HL-60/S4 treated with phorbol 12-myristate 13-acetate at 8.2 ng/mL for 4 days and 3 days (cell line): ENCODE results near the gene GPRC5B.

Source experiments
- in situ Hi-C: fragments of 300-500 bp; cut with MboI; formaldehyde crosslinking; loops from 2 replicates; pipeline ENCODE4 v1.15.0; 2022; ENCODE audit warnings: low sequenced_read_pairs

The GPRC5B gene

DNA sequence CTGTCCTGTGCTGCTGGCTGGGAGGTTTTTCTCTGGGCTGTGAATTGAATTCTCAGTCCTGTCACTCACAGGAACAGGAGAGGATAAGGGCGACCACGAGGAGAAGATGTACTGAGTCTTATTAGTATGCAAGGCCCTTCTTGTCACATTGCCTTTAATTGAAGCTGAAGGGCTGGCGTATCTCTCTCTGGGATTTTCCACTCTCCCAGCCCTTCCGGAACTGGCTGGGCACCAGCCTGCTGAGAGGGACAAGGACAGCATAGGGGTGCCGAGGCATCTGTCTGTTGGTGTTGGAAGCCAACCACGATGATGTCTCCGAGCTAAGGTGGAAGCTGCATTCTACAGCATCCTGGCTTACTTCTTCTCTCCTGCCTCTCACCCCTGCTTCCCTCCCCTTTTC lies 33.2 kb downstream of the GPRC5B start:
- in situ Hi-C loops: no loop called here

DNA sequence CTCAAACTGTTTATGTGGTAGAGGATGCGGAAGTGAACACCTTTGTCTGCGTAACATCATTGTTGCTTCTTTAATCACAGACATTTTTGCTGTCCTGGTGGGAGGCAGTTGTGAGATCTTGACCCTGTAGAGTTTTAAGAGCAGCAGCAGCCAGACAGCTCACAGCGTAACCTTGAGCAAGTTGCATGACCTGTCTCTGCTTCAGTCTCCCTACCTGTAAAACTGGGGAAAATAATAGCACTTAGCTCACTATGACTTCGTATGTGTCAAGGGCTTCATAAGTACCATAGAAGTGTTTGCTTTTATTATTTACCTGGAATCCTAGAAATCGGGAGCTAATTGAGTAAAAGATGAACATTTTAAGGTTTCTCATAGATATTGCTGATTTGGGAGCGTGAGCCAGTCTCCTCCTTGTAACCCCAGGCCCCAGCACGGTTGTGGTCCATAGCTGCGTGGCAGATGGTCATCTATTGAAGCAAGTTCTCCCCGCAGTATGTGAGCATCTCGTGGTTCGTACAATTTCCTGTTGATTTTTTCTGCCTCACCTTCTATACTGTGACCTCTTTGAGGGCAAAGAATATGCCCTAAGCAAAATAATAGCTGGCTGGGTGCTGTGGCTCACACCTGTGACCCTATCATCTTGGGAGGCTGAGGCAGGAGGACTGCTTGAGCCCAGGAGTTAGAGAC lies 34.4 kb downstream of the GPRC5B start:
- in situ Hi-C loops: no loop called here

DNA sequence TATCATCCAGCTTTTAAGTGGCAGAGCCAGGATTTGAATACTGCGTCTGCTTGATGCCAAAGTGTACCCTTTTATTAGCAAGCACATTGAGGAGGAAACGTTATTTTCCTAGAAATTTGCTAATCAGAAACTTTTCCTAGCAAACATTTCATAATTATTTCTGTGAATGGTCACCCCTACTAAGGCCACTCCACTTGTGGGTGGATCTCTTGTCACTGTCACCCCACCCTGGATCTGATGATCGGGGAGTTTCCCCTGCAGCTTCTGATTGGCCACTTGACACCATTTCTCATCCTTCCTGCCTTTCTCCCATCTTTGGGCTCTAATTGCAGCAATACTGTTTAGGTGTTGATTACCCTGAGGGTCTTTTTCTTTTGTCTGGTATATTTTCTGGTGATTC lies 35.9 kb downstream of the GPRC5B start:
- in situ Hi-C loops: no loop called here

DNA sequence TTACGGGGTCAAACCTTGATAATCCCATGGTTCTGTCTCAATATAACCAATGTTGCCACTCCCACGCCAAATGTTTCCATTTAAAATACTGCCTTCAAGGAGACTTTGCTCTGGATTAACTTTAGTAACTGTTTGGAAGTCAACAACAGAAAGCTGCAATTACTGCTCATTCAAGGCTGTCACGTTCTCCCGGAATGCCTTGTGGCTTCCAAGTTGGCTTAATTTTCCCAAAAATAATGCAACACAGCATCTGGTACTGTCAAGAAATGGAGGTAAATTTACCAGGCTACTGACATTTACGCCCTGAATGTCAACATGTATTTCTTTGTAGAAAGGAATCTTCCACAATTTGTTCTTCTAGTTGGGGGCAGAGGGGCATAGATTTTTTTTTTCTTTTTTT lies 38.2 kb downstream of the GPRC5B start:
- in situ Hi-C loops: no loop called here

DNA sequence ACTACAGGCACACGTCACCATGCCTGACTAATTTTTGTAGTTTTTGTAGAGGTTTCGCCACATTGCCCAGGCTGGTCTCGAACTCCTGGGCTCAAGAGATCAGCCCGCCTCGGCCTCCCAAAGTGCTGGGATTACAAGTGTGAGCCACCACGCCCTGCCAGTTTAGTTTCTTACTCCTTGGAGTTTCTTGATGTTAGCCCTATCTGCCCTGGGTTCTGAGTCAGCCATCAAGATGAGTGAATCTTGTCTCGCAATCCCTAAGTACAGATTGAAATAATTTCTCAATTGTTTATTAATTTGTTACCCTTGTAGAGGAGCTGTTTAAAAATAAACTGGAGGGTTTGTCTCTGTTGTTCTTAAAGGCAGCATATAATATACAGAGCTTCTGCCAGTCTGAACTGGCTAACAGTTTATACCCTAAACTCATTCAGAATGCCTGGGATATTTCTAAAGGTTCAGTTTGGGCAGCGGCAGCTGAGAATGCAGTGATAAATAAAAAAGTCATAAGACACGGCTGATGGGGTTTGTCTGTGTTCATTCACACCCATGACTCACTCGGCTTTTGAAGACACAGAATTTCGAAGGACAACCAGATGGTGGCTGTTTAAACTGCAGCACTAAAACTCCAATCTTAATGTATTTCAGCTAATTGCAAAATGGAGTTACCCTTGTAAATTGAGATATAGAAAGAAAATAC lies 39.6 kb downstream of the GPRC5B start:
- in situ Hi-C loops: no loop called here

DNA sequence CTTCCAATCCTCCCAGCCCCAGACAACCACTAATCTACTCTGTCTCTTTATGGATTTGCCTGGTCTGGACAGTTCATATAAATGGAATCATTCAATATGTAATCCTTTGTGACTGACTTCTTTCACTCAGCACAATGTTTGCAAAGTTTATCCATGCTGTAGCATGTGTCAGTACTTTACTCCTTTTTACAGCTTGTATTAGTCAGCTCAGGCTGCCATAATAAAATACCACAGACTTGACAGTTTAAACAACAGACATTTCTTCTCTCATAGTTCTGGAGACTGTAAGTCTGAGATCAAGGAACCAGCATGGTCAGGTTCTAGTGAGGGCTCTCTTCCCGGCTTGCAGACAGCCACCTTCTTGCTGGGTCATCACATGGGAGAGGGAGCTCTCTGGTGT lies 41.3 kb downstream of the GPRC5B start:
- in situ Hi-C loops: no loop called here

DNA sequence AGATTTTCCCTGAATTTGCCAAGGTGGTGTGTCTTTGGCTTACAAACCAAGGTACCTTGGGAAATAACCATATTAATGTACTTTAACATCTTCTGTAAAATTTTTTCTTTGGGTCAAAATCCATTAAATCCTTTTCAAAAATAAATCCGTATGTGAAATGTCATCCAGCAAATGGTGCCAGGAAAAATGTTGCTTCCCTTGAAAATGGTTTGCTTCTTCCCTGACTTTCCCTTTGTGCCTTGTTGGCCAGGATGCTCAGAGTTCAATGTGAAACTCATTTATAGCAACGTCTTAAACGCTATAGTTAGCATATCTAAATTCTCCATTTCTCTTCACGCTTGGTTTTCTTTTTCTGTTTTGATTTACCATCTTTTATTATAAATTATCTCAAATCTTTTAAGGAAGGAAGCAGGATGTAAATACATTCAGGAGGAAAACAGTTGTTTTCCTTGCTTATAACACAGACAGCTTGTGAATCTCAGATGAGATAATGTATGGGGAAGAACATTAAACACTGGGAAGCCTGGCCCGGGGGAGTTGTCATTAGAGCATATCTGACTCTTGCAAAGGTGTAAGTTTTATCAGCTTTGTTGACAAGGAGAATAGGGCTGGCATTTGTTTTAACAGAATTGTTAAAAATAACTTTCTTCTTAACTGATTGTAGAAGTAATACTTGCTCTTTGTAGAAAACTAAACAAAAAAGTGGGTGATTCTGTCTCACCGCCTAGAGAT lies 42.1 kb downstream of the GPRC5B start:
- in situ Hi-C loops: no loop called here

DNA sequence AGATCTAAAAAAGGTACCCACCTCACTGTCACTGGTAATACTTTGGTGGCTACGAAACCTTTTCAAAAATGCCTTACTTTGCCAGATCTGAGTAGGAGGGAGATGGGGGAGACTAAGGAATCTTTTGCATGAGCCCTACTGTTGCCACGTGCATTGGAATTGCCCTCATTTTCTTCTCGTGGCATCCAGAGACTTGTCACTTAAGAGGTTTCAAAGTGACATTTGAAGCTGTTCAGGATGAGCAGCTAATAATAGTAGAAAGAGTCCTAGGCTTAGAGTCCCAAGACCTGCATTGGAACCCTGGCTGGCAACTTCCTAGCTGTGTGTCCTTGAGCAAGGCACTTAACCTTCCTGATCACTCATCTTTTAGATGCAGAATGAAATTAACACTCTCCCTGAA lies 43.5 kb downstream of the GPRC5B start:
- in situ Hi-C loops: no loop called here

DNA sequence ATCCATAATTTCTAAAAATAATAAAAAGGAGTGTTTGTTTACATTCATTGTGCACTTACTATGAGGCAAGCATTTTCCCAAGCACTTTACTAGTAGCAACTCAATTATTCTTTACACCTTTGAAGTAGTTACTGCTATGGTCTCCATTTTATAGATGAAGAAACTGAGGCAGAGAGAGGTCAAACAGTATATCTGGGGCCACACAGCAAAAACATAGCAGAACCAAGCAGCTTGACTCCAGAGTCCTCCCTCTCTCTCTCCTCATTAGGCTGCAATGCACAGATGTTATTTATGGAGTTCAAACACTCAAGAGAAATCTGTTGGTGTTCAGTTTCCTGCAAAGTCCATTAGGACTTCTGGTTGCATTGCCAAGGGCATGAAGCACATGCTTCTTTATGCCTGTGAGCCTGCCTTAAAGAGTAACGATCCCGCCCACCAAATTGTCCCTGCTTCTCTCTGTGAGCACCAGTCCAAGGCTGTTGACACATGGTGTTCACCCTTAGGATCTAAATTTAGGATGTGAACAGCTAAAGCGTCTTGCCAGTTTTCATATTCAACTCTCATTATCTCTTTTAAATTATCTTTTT lies 44.0 kb downstream of the GPRC5B start:
- in situ Hi-C loops: no loop called here

DNA sequence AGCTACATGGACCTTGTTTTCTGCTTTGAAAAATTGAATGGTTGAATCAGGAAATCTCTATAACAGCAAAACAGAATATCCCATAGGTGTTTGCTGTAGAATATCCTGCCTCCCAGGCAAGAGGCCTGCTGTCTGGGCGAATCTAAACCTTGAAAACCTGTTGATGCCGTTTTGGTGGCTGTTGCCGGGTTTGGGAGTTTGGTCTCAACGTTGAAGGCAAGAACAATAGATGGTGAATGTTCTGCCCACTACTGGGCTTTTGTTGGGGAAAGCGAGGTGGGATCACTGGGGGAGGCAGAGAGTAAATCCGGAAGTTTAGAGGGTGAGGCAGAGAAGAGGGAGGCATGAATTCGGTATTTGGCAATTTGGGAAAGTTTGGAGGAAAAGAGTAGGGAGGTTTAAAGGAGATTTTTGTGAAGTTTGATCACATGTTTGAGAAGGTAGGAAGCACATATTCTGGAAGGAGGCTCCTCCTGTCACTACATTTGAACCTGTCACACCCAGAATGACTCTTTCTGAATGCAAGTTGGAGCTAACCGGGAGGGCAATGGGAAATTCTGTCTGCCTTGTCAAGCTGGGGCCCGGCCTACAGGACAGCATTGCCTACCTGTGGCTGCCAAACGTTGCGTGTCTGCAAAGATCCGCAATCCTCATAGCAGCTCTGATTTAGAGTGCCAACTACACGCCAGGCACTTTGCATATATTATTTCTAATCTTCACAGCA lies 46.5 kb downstream of the GPRC5B start:
- in situ Hi-C loops: no loop called here

DNA sequence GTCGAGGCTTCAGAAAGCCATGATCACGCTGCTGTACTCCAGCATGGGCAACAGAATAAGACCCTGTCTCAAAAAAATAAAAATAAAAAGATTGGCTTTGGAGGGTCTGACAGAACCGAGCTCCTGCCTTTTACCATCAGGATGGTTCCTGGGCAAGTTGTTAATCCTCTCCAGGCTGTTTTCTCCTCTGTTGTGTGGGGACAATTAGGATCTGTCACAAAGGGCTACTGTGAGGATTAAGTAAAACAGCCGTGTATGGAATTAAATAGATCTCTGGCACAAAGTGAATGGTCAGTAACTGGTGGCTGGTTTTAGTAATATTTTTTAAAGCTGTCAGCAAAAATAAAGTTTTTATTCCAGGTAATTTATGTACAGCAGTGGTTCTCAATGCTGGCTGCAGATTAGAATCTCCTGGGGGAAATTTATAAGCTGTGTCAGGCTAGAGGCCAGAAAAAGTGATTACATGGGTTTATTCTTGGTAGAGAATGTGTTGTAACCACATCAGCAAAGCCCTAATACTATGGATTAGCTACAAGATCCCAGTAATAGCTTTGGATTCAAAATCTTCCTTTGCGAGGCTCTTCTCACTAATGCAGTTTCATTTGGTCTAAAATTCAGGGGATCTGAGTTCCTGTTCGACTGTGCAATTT lies 47.2 kb downstream of the GPRC5B start:
- in situ Hi-C loops: no loop called here

DNA sequence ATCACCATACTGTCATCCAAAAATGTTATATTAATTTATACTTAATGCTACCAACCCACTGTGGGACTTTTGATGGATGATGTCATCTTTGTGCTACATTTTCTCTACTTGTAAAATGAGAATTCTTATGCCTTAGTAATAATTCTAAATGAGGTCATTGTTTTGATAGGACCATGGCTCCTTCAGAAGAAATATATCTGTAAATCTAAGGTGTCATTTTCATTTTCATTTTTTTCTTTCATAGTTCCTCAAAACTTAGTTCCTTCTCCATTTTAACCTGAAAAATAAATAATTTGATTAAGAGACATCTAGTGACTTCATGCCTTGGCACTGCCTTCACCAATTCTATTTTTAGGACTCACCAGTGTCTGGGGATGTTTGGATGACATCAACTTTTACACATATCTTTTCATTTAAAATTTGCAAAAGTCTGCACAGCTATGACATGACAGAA lies 48.7 kb downstream of the GPRC5B start:
- in situ Hi-C loops: no loop called here

DNA sequence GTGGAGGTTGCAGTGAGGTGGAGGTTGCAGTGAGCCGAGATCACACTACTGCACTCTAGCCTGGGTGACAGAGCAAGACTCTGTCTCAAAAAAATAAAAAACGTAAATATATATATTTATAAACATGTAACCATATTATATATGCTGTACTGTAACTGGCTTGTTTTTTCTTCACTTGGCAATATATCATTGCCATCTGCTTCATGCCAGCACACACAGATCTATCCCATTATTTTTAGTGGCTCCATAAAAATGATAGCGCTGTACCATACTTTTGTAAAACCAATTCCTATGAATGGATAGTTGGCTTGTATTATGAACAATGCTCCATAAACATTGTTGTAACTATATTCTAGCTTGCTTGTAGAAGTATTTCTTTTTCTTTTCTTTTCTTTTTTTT lies 49.5 kb downstream of the GPRC5B start:
- in situ Hi-C loops: no loop called here

DNA sequence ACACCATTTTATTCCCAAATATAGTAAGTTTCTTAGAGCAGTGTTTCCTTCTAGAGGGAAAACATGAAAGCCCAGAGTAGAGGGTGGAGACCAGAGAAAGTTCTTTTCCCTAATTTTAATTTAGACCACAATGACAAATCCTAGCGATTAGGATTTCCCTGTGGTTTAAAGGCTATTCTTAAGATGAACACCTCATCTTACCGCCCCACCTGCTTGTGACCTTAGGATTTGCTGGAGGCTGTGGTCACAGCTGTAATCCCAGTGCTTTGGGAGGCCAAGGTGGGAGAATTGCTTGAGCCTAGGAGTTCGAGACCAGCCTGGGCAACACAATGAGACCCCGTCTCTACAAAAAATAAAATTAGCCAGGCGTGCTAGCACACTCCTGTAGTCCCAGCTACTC lies 51.1 kb downstream of the GPRC5B start:
- in situ Hi-C loops: no loop called here

DNA sequence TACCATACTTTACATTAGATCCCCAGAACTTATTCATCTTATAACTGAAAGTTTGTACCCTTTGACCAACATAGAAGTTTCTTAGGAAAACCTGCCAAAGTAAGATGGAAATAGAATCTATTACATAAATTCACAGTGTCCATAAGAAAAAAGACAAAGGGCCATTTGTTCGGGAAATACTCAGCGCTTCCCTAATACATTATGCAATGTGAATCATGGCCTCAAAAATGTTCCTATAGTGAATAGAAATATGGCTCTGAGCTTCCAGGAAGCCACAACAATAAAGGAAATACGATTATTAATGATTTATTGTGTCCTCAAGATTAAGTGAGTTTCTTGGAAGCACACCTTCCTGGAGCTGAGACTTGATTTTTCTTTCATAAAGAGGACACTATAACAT lies 51.5 kb downstream of the GPRC5B start:
- in situ Hi-C loops: no loop called here

DNA sequence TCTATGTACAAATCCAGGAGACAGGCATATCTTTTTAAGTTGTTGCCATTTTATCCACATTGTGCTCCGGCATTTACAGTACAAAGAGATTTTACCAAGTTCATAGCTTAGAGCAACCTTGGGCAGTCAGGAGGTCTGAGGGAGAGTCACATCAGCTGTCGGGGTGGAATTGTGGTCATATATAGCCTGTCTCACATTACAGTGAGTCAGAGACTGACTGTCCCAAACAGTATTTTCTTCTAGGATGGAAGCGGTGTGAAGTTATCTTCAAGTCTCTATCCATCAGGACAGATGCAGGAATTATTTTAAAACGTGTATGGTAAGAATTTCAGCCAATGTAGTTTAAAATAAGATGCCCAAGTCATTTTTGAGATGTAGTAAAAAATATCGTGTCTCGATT lies 53.0 kb downstream of the GPRC5B start:
- in situ Hi-C loops: no loop called here

DNA sequence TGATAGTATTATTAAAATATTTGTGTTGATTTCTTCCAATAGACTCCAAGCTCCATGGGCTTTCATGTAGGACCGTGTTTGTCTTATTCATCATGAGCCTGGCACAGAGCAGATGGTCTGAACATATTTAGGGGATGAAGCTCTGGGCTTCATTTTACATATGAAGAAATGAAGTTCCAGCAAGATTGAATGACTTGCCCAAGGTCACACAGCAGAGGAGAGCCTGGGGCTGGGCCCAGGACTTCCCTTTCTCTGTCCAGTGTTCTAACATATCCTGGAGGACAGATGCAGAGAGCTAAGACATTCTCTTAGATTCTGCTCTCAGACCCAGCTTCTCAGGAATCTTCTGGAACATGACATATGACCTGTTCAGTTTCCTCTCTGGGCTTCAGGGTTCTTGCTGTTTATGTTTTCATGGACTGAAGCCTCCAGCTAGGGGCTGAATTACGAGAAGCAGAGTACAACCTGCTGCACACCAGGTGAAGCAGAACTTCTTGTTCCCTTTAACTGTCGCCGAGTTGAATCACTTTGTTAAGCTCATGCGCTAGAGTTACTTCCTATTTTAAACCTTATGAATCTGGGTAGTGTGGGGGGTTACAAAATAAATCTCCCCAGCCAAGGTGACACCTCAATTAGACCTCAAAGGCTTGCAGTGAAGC lies 53.6 kb downstream of the GPRC5B start:
- in situ Hi-C loops: no loop called here

DNA sequence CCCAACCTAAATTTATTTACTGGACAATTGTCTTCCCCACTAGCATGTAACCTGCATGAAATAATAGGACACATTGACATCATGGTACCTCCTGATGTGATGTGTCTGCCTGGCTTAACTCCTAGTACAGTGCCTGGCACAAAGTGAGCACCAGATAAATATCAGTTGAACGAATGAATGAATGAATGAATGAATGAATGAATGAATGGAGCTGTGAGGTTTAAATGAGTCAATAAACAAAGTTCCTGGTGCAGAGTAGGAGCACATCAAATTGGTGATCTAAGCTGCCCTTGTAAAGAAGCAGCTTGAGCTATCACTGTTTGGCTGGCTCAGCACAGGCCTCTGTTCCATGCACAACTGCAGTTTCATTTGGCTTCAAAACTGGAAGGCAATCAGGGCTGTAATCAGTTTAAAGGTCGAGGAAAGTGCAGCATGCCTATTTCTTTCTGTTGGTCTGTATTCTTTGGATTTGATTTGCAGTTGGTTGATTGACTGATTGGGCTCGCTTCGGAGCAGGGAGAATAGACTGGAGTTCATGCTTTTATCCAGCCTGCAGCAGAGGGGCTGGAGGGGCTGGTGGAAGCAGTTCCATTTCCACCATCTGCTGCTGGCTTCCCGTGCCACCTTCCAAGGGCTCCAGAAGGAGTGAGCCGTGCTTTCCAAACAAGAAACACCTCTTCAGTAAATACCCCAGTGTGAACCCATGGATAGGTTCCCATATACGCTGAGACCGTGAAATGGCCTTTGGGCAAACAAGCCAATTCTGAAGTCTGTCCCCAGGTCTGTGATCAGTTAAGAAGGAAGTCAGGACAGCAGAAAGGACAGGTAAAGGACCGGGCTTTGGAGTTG lies 54.6 kb downstream of the GPRC5B start:
- in situ Hi-C loops: no loop called here

DNA sequence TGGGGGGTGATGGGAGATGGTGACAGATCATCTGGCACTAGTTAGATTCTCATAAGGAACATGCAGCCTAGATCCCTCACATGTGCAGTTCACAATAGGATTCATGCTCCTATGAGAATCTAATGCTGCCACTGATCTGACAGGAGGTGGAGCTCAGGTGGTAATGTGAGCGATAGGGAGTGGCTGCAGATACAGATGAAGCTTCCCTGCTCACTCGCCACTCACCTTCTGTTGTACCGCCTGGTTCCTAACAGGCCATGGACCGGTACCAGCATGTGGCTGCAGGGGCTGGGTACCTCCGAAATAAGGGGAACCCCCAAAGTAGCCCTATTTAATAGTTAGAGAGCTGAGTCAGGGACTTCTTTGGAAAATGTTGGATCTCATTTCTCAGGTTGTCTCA lies 60.4 kb downstream of the GPRC5B start:
- in situ Hi-C loops: no loop called here
